HT1080 (cell line): ENCODE measurements around the gene FAM186B. TPM values are rescaled to one million over a fixed set of nuclear protein-coding genes. Genes with fewer than 3 reads are reported as not detected.

ENCODE experiments used
- DNase-seq: peaks from one replicate; pipeline ENCODE4 v3.0.0-alpha.2; 2015; ENCODE audit warnings: low read depth
- total RNA-seq: library from RNA; depleted of rRNA; stranded (reverse); fragments of >200 nt; shearing (Covaris generic); gene quantifications from 2 replicates; pipeline ENCODE4 v1.2.3, GENCODE V29; 2014

Gene FAM186B
- total RNA-seq, 1 experiment from 2014 or later, result 0.64 TPM

DNA sequence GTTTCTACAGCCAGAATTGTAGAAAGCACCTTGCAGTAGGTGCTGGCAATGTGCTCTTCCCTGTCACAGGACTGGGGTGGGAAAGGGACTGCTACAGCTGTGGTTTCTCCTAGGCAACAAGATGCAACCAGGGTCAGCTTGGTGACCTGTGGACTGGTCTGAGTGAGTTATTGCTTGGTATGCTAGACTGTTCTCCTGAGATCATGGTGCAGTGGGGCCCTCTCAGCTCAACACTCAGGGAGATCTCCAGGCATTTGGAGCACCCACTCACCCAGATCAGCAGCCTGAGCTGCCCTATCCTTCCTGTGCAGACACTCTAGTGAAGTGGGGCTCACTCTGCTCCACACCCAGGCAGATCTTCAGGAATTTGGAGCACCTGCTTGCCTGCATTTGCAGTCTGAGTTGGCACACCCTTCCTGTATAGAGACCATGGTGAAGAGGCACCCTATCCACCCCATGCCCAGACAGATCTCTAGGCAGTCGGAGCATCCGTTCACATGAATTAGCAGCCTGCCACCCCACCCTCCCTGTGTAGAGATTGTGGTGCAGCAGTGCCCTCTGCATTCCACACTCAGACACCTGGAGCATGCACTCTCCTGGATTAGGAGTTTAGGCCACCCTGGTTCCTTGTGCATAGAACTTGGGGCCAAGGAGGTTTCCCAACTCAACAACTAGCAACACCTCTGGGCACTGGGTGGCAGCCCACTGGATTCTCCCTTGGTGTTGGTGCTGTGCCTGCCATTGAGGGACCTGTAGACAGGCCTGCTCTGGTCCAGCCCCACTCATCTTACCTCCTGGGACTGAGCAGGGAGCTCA, 3.8 kb upstream of the FAM186B start:
- no peak for DNase-seq

DNA sequence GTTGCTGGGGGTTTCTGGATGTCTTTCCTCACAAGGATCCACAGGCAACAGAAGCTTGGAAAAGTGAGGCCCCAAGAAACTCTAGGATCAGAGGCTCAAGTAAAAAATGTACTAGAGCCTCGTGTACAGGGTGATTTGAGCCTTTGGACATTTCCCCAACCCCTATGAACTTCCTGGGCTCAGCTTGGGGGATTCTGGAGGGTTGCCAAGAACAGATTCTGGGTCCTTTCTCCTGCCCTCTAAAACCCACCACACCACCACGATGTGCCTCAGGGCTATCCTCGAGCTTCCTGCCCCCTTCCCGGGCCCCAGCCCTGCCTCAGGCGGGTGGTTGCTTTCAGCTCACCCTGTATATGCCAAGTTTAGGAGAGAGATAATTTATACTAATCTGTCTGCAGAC, 583 bp downstream of the FAM186B start:
- DNase-seq, result no peak

DNA sequence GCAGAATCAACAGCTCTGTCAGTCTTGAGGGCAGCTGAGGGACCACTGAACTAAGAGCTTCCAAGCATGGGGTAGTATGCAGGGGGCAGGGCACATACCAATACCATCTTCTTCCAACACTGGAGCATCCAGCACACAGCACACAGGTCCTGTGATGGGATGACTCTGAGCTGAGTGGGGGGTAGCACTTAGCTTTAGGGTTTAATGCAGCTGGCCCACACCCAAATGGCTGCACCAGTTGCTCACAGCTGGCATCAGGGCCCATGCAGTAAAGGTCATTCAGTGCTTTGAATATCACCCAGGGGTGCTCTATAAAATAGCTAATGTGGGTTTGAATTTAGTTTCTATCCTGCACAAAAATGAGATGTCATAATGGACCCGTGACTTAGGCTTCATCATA, 1.7 kb downstream of the FAM186B start:
- no peak for DNase-seq

DNA sequence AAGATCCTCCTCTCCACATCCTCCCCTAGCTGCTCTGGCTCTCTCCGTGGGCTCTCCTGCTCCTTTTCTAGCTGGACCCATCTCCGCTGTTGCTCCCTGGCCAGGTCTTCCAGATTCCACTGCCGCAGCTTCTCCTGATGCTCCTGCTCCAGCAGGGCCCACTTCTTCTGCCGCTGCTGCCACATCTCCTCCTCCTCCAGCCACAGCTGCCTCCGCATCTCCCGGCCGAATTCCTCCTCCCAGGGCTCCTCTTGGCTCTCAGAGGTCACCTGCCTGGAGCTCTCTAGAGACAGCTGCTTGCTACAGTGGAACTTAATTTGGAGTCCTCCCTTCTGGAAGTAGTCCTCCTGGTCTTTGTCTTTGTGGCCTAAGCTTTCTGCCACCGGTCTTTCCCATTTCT, 5.5 kb downstream of the FAM186B start:
- no peak for DNase-seq

DNA sequence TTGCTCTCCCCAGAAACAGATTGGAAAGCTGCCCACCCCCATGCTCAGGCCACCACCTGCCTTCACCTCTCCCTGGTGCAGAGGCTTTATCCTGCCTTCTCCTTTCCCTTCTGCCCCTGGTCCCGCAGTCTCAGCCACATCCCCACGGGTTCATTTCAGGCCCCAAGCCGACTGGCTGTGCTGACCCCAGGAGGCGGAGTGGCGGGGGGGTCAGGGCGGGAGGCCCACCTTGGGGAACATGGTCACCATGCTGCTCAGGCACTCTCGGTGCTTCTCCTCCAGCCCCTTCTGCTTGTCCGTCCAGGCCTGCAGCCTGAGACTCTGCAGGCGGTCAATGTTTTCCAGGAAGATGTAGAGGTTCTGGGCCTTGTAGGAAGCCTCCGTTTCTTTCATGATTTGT, 6.9 kb downstream of the FAM186B start:
- DNase-seq, result no peak

DNA sequence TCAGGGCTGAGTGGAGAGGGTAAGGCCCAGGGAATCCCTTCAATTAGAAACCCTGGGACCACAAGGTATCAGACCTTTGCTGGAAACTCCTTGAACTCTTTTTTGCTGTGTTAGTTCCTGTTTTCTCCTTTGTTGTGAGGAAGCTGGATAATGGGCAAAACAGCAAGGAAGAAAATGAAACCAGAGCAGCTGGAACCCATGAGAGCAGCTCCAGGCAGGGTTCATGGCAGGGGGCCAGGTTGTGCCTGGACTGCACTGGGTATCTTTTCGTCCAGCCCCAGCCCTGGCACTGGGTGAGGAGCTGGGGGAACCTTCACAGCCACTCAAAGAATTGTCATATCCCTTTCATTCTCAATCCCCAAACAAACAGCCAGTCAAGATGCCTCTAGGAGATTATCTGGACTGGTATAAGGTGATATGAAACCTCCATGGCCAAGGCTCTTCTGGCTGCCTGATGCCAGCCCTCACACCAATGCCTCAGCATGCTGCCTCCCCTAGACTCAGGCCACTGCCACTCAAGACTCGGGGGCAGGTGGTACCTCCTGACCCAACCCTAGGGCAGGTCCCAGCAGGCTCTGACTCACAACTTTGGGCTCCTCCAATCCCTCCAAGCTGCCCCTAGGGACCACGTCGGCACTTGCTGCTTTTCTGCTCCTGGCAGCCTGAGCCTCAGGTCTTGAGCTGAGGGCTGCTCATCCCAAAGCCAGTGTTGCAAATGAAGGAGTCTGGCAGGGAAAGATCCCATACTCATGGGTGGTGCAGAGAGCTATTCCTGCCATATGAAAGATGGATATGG, 16.5 kb downstream of the FAM186B start:
- no peak for DNase-seq

DNA sequence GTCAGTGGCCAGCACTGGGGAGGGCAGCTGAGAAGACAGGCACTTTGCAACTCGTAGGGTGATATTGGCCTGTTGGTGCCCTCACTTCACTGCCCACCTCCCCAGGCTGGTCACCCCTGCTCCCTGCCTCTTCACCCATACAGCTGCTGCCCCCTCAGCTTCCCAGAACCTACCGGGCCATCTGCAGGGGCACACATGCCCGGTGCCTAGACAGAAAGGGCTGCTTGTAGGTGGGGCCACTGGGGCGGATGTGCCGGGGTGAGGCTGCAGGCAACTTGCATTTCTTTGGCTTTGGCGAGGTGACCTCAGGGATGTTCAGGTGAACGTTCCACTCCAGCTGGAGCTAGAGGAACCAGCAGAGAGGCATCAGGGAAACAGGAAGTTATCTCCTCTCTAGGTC, 17.2 kb downstream of the FAM186B start:
- DNase-seq, result no peak

DNA sequence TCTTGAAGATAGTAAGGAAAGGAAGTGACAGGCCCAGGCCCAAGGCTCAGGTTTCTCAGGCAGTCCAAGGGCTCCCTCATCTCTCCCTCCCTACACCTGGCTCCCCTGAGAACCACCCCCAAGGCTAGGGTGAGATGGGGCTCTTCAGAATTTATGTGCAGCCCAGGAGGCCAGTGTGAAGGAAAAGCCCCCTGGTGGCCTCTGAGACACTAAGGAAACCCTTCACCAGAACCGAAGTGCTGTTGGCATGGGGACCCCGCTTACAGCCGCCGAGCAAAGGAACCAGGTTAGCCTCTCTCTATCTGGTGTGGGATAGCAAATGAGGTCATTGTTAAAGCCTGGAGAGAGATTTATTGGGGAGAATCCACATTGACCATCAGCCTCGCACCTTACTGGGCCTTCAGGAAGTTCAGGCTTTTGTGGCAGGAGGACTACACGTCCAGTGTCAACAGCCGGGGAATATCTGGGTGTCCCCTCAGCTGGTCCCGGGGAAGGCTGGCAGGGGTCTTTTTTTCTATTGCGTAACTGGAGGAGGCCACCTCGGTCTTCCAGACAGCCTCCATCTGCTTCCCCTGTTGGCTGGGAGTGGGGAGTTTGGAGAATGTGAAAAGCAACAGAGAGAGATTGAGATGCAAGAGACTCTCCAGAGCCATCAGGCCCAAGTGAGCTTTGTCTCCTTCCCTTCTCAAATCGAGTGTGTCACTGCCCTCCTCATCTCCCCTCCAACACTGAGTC, 18.1 kb downstream of the FAM186B start:
- no peak for DNase-seq

DNA sequence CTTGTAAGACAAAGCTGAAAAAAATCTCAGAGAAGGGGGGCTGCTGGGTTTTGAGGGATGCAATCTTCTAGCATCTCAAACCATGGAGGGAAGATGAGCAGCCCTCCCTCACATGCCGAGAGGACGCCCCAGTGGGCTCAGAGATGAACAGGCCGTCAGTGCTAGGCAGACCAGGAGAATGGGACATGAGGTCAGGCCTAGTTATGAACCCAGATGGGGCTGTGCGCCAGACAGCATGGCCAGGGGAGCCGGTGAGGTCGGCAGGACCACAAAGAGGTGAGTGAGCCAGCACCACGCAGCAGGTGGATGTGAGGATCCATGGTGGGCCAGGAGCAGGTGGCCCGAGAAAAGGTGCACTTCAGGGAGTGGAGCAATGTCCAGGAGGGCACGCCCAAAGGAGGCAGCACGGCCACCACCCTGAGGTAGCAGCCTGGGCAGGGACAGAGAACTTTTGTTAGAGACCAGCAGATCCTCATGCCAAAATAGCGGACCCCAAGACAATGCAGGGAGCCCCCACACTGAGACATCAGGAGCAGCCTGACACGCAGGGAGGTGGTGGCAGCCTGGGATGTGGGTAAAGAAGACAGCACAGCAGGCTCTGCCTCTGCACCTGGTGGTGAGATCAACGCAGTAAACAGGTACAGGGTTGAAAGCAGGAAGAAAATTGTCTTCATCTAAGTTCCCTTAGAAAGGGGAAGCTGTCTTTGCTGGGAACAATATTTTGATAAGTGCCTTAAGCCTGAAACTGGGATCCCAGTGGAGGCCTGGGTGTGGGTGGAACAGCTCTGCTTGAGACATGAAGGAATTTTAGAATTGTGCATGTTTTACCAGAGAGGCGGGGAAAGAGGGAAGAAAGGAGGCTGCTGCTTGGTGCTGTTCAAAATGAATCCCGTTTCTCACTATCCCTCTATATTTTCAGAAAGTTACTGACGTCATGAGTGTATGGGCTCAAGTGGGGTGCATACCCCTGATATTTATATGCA, 19.7 kb downstream of the FAM186B start:
- no peak for DNase-seq

DNA sequence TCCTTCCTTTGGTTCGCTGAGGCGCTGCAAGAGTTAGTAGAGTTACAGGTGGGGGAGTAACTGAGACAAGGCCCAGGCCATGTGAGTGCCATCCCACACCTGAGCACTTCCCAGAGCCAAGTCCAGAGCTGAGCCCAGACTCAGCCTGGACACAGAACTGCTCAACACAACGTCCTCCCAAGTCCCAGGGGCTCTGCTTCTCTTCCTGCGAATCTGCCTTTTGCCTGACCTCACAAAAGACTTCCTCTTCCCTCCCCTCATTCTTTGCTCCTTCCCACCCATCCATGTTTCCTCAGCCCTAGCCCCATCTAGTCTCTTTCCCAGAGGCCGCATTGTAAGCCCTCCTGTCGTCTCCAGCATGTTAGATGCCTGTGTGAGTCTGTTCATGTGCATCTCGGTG, 20.8 kb downstream of the FAM186B start:
- no peak for DNase-seq

DNA sequence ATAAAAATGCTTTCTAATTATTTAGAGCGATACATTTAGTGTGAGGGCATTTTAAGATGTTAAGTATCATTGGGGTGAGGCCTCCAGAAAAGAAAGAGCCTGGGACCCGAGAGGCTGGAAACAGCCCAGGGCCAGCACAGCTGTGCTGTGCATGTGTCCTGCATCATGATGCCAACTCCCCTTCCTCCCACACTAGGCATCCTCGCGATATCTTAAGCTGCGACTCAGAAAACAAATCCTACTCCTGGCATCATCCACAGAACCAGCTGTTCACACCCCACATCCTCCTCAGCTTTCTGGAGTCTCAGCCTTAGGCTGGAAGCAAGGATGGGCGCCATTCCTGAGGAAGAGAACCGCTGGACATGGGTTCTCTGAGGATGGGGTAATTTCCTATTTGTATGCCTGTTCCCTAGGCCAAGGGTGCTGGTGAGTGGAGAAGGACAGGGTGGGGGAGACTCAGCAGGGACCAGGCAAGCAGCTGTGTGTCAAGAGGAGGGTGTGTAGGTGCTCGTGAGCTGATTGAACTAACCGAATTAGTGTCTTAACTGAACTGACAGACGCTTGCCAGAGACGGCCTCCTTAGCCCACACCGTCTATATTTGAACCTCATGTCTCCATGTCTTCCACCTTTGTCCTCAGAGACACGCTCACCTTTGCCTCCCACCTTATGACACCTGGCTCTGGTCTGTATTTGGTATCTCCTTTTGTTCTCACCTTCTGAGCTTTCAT, 21.9 kb downstream of the FAM186B start:
- DNase-seq, result peak; percentile 27

DNA sequence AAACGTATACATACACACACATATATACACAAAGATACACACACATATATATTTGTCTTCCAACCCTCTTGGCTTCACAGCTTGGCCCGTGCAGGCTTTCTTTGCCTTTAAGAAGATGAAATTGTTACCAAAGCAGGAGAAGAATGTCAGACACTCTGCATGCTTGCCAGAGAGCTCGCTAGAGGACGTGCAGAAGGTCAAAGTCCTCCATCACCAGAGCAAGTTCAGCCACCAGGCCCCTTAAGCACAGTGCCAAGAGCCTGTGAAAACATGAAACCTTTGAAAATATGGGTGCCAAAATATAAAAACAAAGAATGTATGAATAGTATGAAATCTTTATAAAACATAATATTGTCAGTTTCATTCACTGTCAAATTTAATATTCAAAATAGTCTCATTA, 22.6 kb downstream of the FAM186B start:
- DNase-seq, result no peak

DNA sequence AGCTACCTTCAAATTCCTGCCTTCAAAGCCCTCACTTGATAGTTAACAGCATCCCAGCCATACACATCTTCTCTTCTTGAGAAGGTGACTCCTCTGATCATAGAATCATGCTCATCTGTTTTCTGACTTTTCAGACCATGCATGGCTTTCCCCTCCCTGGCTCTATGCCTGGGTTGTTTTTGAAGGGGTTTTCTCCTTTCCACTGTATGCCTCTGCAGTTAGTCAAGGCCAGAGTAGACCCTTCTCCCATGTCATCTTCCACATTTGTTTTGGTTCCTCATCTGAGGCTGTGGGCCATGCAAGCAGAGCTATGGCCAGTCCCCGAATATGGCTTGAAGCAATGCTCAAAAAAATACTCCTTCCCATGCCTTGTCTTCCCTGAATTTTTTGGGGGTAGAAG, 23.2 kb downstream of the FAM186B start:
- no peak for DNase-seq

DNA sequence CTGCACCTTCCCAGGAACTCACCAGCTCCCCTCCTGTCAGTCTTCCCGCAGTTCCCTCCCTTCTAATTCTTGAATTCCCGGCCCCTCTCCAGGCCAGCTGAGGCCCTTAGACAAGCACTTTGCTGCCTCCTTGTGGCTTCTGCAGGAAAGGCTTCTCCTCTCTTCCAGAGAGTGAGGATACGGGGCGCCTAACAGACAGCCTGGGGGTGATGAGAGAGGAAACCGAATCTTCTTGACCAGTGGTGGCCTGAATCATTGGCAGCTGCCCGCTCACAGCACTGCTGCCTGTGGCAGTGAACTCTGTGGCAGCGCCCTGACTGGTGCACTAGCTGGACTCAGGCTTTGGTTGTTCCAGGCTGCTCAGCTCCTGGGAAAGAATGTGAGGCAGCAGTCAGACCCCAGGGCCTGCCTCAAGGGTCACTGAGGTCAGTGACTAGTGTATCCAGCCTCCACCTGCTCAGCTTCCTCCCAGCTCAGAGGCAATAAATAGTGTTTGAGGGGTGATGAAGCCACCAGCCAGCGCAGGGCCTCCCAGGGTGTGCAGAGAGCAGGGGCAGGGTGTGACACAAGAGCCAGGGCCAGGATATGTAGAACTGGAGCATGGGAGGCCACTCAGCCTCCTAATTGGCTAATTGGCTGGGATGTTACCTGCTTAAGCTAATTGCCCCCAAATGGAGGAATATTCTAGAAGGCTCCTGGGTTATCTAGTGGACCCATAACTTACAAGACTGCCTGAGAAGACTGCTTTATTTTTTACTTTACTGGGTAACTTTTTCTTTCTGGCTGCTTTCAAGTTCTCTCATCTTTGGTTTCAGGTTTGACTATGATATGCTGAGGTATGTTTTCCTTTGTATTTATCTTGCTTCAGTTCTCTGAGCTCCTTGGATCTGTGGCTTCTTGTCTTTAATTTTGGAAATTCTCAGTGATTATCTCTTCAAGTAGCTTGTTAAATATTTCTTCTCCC, 24.6 kb downstream of the FAM186B start:
- peak; percentile 87 for DNase-seq

DNA sequence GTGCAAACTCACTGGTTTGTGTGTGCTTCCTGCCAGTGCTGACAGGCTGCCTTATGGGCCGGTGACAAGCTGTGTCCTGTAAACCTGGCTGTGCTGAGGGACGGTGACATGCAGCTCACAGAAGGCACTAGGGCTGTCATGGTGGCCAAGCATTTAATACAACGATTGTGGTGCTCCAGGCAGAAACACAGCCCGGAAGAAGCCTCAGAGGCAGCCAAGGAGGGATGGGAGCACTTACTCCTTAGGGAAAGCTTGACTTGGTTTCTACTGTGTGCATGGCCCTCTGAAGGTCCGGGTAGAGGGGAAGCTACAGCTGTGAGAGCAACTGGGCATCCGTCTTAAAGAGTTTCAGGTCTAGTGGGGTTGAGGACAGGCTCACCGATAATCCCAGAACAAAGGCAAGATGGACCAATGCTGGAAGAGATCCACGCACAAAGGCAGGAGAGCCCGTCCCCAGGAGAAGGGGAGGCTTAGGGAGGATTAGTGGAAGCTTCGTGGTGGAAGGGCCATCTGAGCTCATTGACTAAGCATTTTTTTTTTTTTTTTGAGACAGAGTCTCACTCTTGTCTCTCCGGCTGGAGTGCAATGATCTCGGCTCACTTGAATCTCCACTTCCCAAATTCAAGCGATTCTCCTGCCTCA, 26.8 kb downstream of the FAM186B start:
- DNase-seq, result no peak

DNA sequence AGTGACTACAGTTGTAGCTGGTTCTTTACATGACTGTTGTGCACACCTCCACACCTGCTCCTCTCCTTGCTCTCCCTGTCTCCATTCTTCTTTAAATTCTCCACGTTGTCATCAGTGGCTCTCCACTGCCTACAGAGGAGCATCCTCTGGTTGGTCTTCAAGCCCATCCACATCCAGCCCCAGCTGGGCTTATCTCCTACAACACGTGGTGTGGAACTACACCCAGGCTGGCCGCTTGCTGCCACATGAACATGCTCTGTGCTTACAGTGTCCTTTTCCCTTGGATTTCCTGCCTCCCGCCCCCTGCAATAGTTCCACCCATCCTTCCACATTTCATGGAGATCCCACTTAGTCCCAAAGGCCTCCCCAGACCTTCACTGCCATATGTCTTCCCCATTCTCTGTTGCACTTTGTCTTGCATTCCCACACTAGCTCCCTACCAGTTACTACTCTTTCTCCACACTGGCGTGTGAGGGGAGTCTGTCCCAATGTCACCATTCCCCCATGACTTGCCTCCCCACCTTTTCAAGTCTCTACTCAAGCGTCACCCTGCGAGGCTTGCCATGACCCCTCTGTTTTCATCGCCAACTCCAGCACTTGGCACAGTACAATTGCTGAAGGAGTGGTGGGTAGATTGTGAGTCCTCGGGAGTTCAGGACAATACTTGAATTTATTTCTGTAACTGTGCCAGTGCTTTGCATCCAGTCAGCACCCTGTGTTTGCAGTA, 27.7 kb downstream of the FAM186B start:
- no peak for DNase-seq

DNA sequence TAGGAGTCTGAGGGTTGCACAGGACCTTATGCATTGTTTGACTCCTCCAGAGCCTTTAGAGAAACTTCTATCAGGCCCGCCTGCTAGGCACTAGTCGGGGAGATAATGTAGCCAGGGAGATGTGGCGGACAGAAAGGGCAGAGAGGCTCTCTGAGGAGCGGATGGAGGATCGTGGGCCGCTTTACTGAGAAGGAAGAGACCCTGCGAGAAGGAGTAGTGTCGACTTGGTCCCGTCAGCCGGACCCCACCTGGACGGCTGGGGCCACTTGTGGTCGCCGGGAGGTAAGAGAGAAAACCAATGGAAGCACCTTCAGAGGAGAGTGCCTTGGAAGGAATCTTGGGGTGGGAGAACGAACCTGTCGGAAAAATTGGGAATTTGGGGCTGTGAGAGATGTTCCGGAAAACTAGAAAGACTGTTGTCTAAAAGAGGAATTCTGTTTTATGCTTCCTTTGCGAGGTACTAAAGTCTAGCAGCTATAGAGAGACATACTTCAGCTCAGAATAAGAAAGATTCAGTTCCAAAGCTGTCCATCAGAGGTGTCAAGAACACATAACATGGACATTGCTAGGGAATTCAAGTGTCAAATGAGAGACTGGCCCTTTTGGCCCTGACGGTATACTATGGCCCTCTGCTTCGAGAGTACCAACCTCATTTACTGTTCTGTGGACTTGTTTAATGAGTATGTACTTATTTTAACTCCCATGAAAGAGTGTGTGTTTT, 36.8 kb downstream of the FAM186B start:
- DNase-seq, result peak; percentile 13
